ENCODE data around the gene SSH2.

Gene SSH2

GRCh38 chr17:29622337-29623282, 307.4 kb downstream of the SSH2 start, which contains the start of gene CORO6:
CORO6 (minus strand) TSS chr17:29622912; CDS start chr17:29621421, 1,491 bp downstream.
- peak; percentile 36 for DNase-seq (ENCODE audit: low read depth)

- no peak for DNase-seq (ENCODE audit: low read depth)
Measured at GRCh38 chr17:29621751-29622194, 308.3 kb downstream of the SSH2 start.

GRCh38 chr17:29620779-29621500, 309.1 kb downstream of the SSH2 start:
- no peak for DNase-seq (ENCODE audit: low read depth)

DNA sequence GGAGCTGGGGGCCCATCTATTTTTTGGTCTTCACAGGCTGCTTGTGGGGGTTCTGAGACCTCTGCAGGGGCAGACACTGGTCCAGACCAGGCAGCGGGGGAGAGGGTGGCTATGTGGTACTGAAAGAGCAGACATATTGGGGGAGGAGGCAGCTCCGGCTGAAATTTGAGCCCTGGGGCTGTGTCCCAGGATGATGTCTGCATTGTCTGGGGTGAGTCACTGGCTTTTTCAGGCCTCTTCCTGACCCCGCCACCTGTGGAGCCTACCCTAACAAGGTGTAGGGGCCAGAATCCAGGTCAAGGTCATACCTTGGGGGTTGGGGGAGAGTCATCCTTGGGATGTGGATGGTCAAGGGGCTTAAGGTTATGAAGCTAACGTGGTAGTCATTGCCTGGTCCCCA, 309.8 kb downstream of the SSH2 start:
- DNase-seq (ENCODE audit: low read depth), result no peak

GRCh38 chr17:29619251-29619650, 310.8 kb downstream of the SSH2 start:
- DNase-seq (ENCODE audit: low read depth), result peak; percentile 30

DNA sequence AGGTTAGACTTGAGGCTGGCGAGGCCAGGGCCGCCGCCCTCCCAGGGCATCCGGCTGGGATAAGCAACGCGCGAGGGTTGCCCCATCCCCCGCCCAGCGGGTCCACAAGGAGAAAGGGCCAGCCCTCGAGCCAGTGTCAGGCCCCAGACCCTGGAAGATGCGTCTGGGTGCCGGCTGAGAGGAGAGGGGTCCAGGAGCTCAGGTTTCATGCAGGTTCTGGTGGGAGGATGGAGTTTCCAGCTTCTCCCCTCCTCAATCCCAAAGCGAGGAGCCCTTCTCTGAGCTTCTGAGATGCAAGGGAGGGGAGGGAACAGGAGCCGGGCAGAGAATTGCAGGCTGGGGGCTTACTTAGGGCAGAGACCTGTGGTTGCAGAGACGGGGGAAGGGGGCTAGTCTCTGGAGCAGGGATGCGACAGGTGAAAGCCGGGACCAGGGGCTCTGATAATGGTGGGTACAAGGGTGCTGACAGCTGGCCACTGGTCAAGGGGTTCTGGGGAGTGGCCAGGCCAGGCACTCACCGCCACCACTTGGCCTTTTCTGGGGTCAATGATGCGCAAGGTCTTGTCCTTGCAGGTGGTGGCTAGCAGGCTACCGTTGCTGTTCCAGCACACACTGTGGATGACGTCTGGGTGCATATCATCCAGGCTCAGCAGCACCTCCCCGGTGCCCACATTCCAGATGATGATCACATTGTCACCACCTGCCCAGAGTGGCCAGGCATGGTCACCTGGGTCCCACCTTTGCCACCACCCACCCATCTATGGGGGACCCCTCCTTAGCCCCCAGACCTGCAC, 311.6 kb downstream of the SSH2 start:
- DNase-seq (ENCODE audit: low read depth), result peak; percentile 47

DNA sequence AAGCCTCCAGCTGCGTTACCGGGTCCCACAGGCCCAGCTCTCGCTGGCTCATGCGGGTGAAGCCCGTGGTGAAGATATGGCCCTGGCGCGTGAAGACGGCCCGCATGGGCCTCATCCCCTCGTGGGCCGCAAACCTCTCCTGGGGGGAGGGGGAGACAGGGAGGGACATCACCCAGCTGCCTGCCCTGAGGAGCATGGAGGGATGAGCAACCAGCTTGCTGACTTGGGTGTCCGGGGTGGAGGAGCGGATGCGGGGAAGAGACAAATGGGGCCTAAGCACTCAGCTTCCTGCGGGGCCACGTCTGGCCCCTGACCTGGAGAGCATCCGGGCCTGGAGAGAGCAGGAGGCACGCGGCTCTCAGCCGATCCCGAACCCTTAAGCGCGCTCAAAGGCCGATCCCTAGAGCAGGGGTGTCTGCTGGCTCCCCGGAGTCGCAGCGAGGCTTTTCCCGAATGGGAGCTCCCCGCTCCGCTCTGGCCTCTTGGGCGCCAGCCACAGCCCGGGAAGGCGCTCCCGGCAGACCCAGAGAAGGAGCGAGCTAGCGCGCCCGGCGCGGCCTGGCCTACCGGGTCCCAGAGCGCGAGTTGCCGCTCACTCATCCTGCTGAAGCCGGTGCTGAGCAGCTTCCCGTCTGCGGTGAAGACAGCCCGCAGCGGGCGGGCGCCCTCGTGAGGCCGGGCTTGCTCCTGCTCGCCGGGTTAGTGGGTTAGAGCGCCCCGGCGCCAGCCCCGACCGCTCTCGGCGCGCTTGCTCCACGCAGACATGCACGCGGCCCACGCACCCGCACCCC, 312.4 kb downstream of the SSH2 start:
- no peak for DNase-seq (ENCODE audit: low read depth)

DNA sequence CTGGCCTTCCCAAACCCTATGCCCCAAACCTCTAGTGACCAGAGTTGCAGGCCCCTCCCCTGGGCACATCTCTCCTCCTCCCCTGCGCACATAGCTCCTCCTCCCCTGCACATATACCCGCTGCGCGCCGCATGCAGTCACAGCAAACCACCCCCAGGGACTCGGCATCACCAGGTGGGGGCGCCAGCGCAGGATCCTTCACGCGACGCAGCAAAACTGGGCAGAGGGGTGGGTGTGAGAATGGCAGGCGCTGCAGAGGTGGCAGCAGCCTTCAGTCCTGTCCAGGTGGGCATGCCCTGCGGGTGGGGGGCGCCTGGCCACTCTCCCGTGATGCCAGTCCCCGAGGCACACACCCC, 312.9 kb downstream of the SSH2 start:
- no peak for DNase-seq (ENCODE audit: low read depth)

- no peak for DNase-seq (ENCODE audit: low read depth)
Measured at GRCh38 chr17:29616300-29617048, 313.6 kb downstream of the SSH2 start.

DNA sequence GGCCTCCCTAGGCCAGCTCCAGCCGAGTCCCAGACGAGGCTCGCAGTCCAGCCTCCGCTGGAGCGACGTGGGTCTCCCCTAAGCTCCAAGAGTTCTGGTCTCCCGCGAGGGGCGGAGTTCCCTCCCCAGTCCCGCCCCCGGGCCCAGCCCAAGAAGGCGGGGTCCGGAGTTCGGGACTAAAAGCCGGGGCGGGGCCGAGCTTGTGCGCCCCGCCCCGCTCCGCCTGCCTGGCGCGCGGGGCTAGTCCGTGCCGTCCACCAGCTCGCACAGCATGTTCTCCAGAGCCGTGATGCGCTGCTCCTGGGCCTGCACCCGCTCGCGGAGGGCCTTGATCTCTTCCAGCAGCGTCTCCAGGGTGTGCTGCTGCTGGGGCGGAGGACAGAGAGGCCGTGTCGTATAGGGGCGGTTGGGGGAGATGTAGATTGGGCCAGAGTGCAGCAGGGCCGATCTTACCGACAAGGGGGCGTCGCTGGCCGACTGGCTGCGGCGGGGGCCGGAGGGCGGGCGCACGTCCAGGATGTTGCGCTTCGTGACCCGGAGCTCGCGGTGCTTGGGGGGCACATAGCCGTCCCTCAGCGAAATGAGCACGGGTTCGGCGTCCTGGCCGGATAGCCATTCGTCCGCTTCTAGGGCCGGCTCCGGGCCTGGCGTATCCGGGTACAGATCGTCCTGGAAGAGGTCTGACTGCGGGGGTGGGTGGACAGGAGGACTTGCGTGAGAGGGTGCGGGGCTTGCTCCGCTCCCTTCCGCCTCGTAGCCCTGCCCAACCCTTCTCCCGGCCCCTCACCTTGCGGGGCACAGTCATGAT, 314.3 kb downstream of the SSH2 start:
- DNase-seq (ENCODE audit: low read depth), result no peak

DNA sequence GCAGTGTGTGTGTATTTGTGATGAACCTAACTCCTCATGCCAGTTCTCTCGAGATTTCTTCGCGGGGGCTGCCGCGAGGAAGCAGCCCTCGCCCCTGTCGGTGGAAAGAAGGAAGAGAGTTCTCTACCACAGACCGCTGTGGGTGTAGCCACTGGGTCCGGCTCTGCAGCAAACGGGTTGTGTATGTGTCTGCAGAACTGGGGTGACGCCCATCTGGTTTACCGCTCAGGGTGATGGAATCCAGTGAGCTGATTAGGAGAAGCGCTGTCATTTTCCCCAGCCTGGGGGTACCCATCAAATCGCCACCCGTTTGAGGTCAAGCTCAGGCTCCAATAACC, 315.0 kb downstream of the SSH2 start:
- no peak for DNase-seq (ENCODE audit: low read depth)

- DNase-seq (ENCODE audit: low read depth), result no peak
Measured at GRCh38 chr17:29614349-29615047, 315.5 kb downstream of the SSH2 start.

DNA sequence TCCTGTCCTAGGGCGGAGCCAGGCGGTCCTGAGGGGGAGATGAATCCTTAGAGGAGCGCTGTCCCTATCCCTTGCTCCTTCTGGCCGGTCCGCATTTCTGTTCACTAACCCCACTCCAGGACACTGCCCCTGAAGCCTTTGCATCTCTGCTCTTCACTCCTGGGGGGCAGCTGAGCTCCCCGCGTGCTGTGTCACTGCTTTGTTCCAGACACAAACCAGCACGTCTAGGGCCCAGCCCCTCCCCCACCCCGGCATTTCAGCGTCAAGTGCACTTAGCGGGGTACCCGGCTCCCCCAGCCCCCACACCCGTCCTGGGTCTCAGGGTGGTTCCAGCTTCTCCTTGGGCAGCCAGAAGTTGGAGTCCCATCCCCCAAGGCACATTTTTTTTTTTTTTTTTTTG, 316.2 kb downstream of the SSH2 start:
- no peak for DNase-seq (ENCODE audit: low read depth)

- peak; percentile 64 for DNase-seq (ENCODE audit: low read depth)
Measured at GRCh38 chr17:29613352-29613837, 316.6 kb downstream of the SSH2 start.

DNA sequence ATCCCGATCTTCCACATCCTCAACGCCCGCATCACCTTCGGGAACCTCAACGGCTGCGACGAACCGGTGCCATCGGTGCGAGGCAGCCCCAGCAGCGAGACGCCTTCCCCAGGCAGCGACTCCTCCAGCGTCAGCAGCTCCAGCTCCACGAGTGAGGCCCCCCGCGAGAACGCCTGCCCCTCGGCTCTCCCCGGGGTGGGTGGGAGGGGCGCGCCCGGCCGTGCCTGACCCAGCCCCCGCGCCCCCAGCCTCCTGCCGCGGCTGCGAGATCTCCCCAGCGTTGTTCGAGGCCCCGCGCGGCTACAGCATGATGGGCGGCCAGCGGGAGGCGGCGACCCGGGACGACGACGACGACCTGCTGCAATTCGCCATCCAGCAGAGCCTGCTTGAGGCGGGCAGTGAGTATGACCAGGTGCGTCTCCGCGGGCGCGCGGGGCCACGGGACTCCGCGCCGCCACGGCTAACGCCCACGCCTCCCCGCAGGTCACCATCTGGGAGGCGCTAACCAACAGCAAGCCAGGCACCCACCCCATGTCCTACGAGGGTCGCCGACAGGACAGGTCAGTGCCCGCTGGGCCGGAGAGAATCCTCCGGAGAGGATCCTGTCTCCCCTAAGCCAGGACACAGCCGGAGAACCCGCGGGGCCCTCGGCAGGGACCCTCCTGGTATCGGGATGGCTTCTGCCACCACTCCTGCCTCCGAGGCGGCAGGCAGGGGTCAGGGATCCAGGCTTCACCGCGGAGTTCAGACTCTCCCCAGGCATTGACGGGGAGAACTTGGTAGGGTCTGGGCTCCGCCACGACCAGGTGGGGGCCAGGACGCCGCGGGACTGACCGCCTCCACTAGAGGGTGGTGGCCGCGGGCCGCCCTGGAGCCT, 317.4 kb downstream of the SSH2 start:
- DNase-seq (ENCODE audit: low read depth), result no peak

DNA sequence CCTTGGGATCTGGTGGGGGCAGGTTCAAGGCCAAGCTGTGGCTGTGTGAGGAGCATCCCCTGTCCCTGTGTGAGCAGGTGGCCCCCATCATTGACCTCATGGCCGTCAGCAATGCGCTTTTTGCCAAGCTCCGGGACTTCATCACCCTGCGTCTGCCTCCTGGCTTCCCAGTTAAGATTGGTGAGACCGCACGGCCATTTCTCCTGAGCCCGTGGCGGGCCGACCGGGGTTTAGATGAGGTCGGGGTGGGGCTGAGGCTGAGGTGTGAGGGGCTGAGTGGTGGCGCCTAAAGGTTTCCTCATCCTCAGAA, 318.0 kb downstream of the SSH2 start:
- no peak for DNase-seq (ENCODE audit: low read depth)

- no peak for DNase-seq (ENCODE audit: low read depth)
Measured at GRCh38 chr17:29611351-29612093, 318.5 kb downstream of the SSH2 start.

DNA sequence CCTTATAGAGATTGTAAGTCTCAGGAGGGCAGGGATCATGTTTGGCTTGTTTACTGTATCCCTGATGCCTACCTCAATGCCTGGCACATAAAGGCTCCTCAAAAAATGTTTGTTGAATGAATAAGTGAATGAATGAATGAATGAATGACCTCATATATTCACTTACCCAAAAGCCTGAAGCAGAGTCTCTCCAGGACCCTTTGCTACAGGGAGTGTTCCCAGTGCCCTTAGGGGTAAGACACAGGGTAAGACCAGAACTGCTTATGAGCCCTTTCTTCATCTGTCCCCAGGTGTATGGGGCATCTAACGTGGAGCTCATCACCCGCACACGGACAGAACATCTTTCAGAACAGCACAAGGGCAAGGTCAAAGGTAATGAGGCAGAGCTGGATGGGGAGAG, 319.6 kb downstream of the SSH2 start:
- DNase-seq (ENCODE audit: low read depth), result no peak
